HG03442 (cell line): ENCODE data around the gene FBXO3.
"Not testable (repeated sequence)": the region's sequence is repeated elsewhere in the genome, so short reads cannot be mapped to it uniquely, and the experiment has no call there.

ENCODE experiments used
- ATAC-seq: cut with Tn5 transposase; IDR thresholded peaks from one replicate; pipeline ENCODE4 v1.9.1; 2021; ENCODE audit warnings: mild to moderate bottlenecking, moderate library complexity; ENCODE audit not compliant: unreplicated experiment

The FBXO3 gene

DNA sequence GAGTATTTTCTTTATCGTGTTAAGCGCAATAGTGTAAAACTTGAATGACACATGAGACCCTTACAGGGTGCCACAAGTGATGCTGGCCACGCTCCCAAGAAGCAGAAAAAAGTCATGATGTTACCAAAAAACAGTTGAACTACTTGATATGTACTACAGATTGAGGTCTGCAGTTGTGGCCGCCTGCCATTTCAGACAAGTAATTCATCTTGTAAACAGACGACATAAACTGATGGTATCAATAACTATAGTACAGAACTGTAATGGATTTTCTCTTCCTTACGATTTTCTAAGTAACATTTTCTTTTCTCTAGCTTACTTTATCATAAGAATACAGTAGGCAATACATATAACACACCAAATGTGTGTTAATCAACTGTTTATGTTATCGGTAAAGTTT is 43.6 kb downstream of the FBXO3 start:
- ATAC-seq: no peak

GRCh38 chr11:33729072-33729664 is 45.2 kb downstream of the FBXO3 start:
- not testable (repeated sequence) for ATAC-seq

DNA sequence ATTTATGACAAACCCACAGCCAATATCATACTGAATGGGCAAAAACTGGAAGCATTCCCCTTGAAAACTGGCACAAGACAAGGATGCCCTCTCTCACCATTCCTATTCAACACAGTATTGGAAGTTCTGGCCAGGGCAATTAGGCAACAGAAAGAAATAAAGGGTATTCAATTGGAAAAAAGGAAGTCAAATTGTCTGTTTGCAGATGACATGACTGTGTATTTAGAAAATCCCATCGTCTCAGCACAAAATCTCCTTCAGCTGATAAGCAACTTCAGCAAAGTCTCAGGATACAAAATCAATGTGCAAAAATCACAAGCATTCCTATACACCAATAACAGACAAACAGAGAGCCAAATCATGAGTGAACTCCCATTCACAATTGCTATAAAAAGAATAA is 46.8 kb downstream of the FBXO3 start:
- ATAC-seq: not testable (repeated sequence)

DNA sequence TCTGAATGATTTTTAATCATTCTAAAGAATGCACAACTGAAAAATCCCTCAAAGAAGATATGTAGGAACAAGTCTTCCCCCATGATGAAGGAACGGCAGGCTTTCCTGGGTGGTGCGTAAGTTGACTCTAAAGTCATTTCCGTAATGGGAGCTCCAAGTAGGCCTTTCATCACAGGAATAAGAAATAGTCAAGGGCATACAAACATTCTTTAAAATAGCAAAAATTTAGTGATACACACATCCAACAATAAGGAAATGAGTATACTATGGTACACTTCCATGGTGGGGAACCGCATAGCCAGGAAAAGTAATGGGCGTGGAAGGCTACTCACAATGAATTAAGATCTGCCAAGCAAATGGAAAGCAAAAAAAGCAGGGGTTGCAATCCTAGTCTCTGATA is 48.8 kb downstream of the FBXO3 start:
- ATAC-seq: no peak

DNA sequence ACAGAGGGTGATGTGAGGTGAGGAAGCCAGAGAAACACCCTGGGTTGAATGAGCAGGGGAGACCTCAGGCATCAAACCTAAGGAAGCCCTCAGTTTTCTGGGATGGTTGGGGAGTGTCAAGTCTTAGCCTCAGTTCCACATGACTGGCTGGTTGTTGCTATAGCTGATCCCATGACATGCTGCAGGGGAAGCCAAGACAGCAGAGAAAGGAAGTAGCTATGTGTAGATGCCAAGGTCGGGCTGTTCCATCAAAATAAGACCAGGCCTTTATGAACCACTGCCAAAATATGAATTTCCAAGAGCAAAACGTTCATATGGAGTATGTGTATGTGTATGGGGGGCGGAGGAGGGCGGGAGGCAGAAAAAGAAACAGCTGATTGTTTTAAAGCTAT is 49.7 kb downstream of the FBXO3 start:
- ATAC-seq: no peak

GRCh38 chr11:33723238-33723881 is 51.0 kb downstream of the FBXO3 start:
- ATAC-seq: peak; percentile 4

DNA sequence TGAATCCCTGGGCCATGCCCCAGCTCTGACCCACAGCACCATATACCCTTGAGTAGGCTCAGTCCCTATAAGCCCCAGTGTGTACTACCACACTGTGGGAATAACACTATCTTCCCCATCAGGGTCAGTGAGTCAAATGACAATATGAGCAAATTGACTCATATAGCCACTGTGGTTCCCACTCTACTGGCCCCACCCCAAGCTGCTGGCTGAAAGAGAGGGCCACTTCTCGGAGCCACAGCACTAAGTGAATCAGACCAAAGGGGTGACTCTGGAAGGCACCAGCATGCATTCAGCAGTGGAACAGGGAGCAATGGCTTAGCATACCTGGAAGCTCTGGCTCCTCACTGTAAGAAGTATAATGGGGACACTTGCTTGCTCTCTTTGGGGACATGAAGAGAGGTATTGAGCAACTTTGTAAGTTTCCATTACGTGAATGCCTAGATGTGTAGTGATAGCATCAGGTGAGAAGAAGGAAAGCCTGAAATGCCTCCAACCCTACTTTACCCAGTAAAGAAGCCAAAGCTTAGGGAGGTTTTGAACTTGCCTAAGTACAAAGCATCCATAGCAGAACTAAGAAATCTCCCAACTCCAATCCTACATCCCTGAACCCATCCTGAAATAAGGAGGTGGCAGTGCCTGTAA is 51.6 kb downstream of the FBXO3 start:
- peak; percentile 89 for ATAC-seq

DNA sequence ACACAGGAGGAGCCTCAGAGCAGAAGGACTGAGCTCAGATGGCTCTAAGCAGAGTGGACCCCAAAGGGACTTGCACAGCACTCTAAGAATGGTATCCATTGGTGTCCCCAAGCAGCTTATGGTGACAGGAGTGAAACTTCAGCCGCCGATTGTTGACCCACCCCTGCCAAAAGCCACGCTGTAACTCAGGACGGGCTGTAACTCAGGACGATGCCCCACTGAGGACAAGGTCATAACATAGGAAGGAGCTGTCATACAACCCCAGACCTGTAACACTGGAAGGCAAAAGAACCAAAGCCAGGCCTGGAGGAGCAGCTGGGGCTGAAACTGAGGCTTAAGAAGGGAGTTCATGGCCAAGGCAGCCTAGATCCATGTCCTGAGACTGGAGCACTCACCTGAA is 52.3 kb downstream of the FBXO3 start:
- no peak for ATAC-seq

DNA sequence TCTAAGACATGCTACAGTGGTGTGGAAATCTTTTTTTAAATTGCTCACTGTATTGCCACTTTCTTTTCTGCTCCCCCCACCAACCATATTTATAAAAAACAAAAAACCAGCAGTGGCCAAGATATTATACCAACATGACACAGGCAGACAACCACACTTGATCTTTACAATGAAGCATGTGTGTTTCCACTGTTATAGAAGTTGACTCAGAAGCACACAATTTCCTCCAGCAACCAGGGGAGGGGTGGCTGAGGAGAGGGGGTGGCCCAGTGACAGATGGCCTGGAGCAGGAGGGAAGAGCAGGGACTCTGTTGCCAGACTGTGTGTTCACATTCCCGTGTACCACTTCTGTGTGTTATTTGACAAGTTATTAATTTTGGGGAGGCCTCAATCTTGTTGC is 52.9 kb downstream of the FBXO3 start:
- ATAC-seq: no peak

DNA sequence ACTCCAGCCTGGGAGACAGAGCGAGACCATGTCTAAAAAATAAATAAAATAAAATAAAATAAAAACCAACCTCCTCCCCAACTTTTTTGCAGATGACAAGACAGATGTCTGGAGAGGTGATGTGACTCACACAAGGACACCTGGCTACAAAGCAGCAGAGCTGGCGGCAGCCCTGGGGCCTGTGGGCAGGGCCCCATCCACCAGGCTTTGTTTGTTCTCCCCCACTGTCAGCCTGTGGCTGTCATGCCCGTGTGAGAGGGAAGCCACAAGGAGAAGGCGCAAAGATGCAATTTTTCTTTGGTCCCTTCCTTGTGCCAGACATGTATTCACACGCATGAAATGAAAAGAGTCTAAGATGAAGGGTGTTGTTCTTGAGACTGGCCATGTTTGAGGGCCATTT is 54.7 kb downstream of the FBXO3 start:
- ATAC-seq: no peak

GRCh38 chr11:33718440-33718839 is 55.9 kb downstream of the FBXO3 start:
- no peak for ATAC-seq

GRCh38 chr11:33716243-33716642 is 58.1 kb downstream of the FBXO3 start:
- ATAC-seq: no peak

DNA sequence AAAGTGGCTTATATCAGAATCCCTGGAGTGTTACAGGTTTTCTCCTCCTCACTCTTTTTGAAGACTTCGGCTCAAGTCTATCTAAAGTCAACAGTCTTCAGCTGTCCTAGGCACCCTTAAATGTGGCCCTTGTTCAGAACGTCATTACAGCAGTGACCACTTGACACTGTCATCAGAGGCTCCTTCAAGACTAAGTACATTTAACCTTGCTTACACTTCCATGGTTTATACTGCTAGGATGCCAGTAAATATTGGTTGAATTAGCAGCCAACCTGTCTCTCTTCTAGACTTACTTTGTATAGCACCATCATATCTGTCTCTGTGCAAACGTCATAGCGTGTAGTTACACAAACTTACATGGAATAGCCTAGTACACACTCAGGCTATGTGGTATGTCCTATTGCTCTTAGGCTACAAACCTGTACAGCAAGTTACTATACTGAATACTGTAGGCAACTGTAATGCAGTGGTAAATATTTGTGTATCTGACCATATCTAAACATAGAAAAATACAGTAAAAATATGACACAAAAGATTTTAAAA is 60.4 kb downstream of the FBXO3 start:
- no peak for ATAC-seq

DNA sequence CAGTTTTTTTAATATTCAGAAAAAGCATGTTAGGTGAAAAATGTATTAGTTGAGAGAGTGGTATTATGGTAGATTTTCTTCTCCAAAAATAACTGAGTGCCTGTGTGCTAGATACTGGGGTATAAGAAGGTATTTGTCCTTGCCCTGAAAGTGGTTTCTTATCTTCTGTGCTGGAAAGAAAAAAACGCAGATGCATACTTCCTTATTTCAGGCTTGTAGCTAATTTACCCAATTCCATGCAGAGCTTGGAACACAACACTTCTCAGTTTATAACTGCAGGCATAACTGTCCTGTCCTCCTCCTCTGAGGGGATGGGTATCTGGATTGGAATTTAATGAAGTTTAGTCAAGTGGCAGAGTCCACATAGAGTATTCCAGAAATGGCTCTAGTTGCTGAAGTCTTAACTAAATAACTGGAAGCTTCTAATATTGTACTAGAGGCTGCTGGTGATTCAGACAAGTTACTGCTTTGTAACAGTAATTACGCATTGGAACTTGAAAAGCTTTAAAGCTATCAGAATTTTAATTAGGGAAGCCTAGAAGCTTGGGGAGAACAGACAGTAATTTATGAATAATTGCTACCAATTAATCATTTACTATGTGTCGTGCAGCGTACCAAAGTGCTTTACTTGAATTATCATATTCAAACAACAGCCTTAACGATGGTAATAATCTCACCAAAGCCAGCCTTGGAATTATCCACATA is 61.0 kb downstream of the FBXO3 start:
- no peak for ATAC-seq

DNA sequence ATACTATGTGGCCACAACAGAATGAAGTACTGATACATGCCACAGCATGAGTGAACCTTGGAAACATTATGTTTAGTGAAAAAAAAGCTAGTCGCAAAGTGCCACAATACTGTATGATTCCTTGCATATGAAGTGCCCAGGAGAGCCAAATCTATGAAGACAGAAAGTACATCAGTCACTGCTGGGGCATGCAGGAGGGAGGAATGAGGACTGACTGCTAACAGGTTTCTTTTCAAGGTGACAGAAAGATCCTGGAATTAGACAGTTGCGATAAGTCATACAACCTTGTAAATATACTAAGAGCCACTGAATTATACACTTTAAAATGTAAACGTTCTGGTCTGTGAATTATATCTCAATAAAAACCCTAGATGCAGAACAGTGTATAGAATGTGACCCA is 61.9 kb downstream of the FBXO3 start:
- ATAC-seq: no peak

GRCh38 chr11:33709466-33709865 is 64.9 kb downstream of the FBXO3 start:
- ATAC-seq: no peak

- no peak for ATAC-seq
These were observed 65.3 kb downstream of the FBXO3 start for GRCh38 chr11:33708985-33709384.

DNA sequence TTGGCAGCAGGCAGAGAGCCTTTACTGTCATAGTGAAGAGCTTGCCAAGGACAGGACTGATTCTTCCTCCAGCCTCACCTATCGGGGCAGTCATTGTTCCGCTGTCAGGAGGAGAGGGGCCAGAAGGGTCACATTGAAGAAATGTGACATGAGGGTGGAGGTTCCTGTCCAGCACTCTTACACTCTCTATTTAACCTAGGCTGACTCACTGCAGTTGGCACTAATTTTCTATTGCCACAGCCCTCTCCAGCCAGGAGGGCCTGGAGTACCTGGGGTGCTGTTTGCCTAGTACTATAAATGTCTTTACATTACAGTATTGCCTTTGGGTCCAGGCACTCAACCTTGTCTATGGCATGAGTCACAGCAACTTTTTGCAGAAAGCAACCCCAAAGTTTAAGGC is 66.5 kb downstream of the FBXO3 start:
- ATAC-seq: not testable (repeated sequence)

DNA sequence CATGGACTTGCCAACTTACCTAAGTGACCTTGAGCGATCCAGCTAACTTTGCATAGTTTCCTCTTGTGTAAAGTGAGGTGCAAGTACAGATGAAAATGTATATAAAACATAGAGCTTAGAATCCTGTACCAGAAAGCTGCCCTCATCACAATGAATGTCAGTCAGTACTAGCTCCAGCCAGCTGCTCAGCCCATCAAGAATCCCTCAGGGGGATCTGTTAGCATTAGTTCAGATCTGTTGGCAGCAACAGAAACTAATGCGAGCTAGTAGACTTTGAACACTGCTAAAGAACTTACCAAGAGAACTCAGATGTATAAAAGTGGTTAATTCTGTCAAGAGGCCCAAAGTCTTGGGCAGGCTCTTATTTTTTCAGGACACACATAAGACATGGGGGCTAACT is 67.4 kb downstream of the FBXO3 start:
- ATAC-seq: no peak

GRCh38 chr11:33706546-33706945 is 67.8 kb downstream of the FBXO3 start:
- ATAC-seq: no peak

GRCh38 chr11:33704240-33705002 is 69.9 kb downstream of the FBXO3 start:
- ATAC-seq: no peak
